IMR-90 (cell line): ENCODE measurements around the gene STAT5A. TPM values are rescaled to one million over a fixed set of nuclear protein-coding genes. Genes with fewer than 3 reads are reported as not detected.
A peak's percentile ranks its signal among the peaks of the same experiment; 100 is the strongest.

Experiments
- ATAC-seq: fragments of 200-7000 bp; cut with Tn5 transposase; 2 replicates; pipeline ENCODE4 v1.9.1; 2020; ENCODE audit warnings: low read depth, mild to moderate bottlenecking, moderate library complexity
- BruUV-seq: library from RNA; stranded (reverse); fragments of 400-500 nt; replicated peaks from 2 replicates; lab custom pipeline; 2021; lab: Mats Ljungman, UMichigan
- CTCF ChIA-PET: fragments of 300-600 bp; formaldehyde crosslinking; extraction: SDS; loops from one replicate; lab custom pipeline; 2021; ENCODE audit warnings: antibody characterized with exemption; lab: Yijun Ruan, JAX
- POLR2A ChIA-PET: fragments of 300-600 bp; sonication (Branson Sonifier 250); formaldehyde crosslinking; loops from one replicate; lab custom pipeline; 2022; ENCODE audit warnings: antibody characterized with exemption; ENCODE audit not compliant: unreplicated experiment; lab: Charles Lee
- DNase-seq: peaks from one replicate; pipeline ENCODE4 v3.0.0; 2013
- H2AFZ ChIP-seq: replicated peaks from 2 replicates; pipeline ENCODE3; 2013; ENCODE audit warnings: low read length, mild to moderate bottlenecking; ENCODE audit not compliant: poor library complexity
- H2AK5ac ChIP-seq: 2 replicates; pipeline ENCODE4 v1.6.1; 2013; ENCODE audit warnings: low read depth, low read length, inconsistent platforms
- H2AK9ac ChIP-seq: replicated peaks from 2 replicates; pipeline ENCODE3; 2013; ENCODE audit warnings: mild to moderate bottlenecking, low read depth, low read length, moderate library complexity; ENCODE audit not compliant: poor library complexity
- H2BK120ac ChIP-seq: 2 replicates; pipeline ENCODE4 v1.6.1; 2013; ENCODE audit warnings: low read depth, low read length, inconsistent platforms
- H2BK15ac ChIP-seq: 3 replicates; pipeline ENCODE4 v1.6.1; 2013; ENCODE audit warnings: low read depth, low read length, inconsistent platforms
- H2BK20ac ChIP-seq: 2 replicates; pipeline ENCODE4 v1.6.1; 2013; ENCODE audit warnings: low read depth, mild to moderate bottlenecking, inconsistent platforms, low read length, moderate library complexity
- H2BK5ac ChIP-seq: 2 replicates; pipeline ENCODE4 v1.6.1; 2013; ENCODE audit warnings: mild to moderate bottlenecking, low read depth, low read length, inconsistent platforms; ENCODE audit not compliant: poor library complexity, severe bottlenecking
- H3K14ac ChIP-seq: replicated peaks from 2 replicates; pipeline ENCODE4 v1.6.1; 2013; ENCODE audit warnings: low read depth, low read length, inconsistent platforms
- H3K18ac ChIP-seq: 2 replicates; pipeline ENCODE4 v1.6.1; 2013; ENCODE audit warnings: low read depth, low read length, control low read depth
- H3K23ac ChIP-seq: 2 replicates; pipeline ENCODE4 v1.6.1; 2013; ENCODE audit warnings: low read depth, low read length, inconsistent platforms
- H3K27ac ChIP-seq: 2 replicates; pipeline ENCODE4 v1.5.1; 2013; ENCODE audit warnings: mild to moderate bottlenecking, control low read depth, low read length; ENCODE audit not compliant: insufficient read depth
- H3K27me3 ChIP-seq: 2 replicates; pipeline ENCODE4 v1.6.1; 2013; ENCODE audit warnings: low read length; ENCODE audit not compliant: control insufficient read depth, insufficient read depth
- H3K36me3 ChIP-seq: 2 replicates; pipeline ENCODE4 v1.6.1; 2013; ENCODE audit warnings: low read length, mixed read lengths; ENCODE audit not compliant: control insufficient read depth, insufficient read depth
- H3K4ac ChIP-seq: 2 replicates; pipeline ENCODE4 v1.6.1; 2013; ENCODE audit warnings: low read depth, low read length, inconsistent platforms
- H3K4me1 ChIP-seq: 2 replicates; pipeline ENCODE4 v1.6.1; 2013; ENCODE audit warnings: low read length, mixed read lengths; ENCODE audit not compliant: control insufficient read depth, insufficient read depth
- H3K4me2 ChIP-seq: 2 replicates; pipeline ENCODE4 v1.6.1; 2013; ENCODE audit warnings: low read depth, mild to moderate bottlenecking, control low read depth, low read length, moderate library complexity
- H3K4me3 ChIP-seq: 2 replicates; pipeline ENCODE4 v1.5.1; 2013; ENCODE audit warnings: low read depth, mild to moderate bottlenecking, control low read depth, low read length, moderate library complexity; ENCODE audit not compliant: insufficient read depth
- H3K56ac ChIP-seq: 2 replicates; pipeline ENCODE4 v1.6.1; 2013; ENCODE audit warnings: low read length, inconsistent platforms; ENCODE audit not compliant: insufficient read depth; ENCODE audit errors: extremely low read depth
- H3K79me1 ChIP-seq, 2 experiments: 2 replicates each; pipeline ENCODE4 v1.6.1; 2013; ENCODE audit warnings: low read length in 2 of 2, inconsistent platforms in 1 of 2, low read depth in 1 of 2
- H3K9ac ChIP-seq: 2 replicates; pipeline ENCODE4 v1.6.1; 2013; ENCODE audit warnings: low read depth, low read length, control low read depth
- H3K9me1 ChIP-seq: 2 replicates; pipeline ENCODE4 v1.6.1; 2013; ENCODE audit warnings: low read length, inconsistent platforms; ENCODE audit not compliant: insufficient read depth
- H3K9me3 ChIP-seq: 2 replicates; pipeline ENCODE4 v1.6.1; 2013; ENCODE audit warnings: low read length; ENCODE audit not compliant: control insufficient read depth, insufficient read depth
- H4K20me1 ChIP-seq: 2 replicates; pipeline ENCODE4 v1.6.1; 2013; ENCODE audit warnings: low read length, inconsistent platforms; ENCODE audit not compliant: insufficient read depth
- H4K5ac ChIP-seq: 2 replicates; pipeline ENCODE4 v1.6.1; 2013; ENCODE audit warnings: mild to moderate bottlenecking, low read depth, low read length, control low read depth
- H4K8ac ChIP-seq, 2 experiments: 2 replicates each; pipeline ENCODE4 v1.6.1; 2013; ENCODE audit warnings: low read depth in 2 of 2, low read length in 2 of 2, control low read depth in 1 of 2, inconsistent platforms in 1 of 2
- H4K91ac ChIP-seq: 2 replicates; pipeline ENCODE4 v1.6.1; 2013; ENCODE audit warnings: low read depth, low read length, inconsistent platforms; ENCODE audit not compliant: insufficient read depth
- MAZ ChIP-seq: IDR thresholded peaks from 2 replicates; pipeline ENCODE4 v1.6.1; 2012; ENCODE audit warnings: low read depth, mild to moderate bottlenecking, low read length, improper control_type of control experiment, moderate library complexity, borderline replicate concordance
- POLR2A ChIP-seq: IDR thresholded peaks from 2 replicates; pipeline ENCODE4 v1.6.1; 2012; ENCODE audit warnings: mild to moderate bottlenecking, low read depth, low read length
- RAD21 ChIP-seq: IDR thresholded peaks from 2 replicates; pipeline ENCODE4 v1.6.1; 2012; ENCODE audit warnings: low read length, improper control_type of control experiment
- RFX5 ChIP-seq: IDR thresholded peaks from 2 replicates; pipeline ENCODE4 v1.8.0; 2012; ENCODE audit warnings: low read depth, mild to moderate bottlenecking, low read length, moderate library complexity
- SMC3 ChIP-seq: fragments of 150-350 bp; IDR thresholded peaks from 2 replicates; pipeline ENCODE4 v1.6.1; 2016; ENCODE audit warnings: low read depth, mild to moderate bottlenecking, antibody characterized with exemption, low read length, moderate library complexity
- WGBS, 2 experiments: methylation state at CpG; one replicate each; pipeline versions ENCODE4 v1.1.5 to v1.1.7; 2013; ENCODE audit warnings: missing lambda C conversion rate in 2 of 2; ENCODE audit not compliant: insufficient read length in 1 of 2; ENCODE audit errors: extremely low coverage in 2 of 2; 5-methylcytosine and 5-hydroxymethylcytosine counted together
- dilution Hi-C: fragments of 300-500 bp; cut with HindIII; formaldehyde crosslinking; loops from one replicate; pipeline ENCODE4 v1.14.3; 2018; ENCODE audit warnings: low sequenced_read_pairs; ENCODE audit not compliant: unreplicated experiment
- in situ Hi-C: fragments of 300-500 bp; cut with MboI; formaldehyde crosslinking; loops from 3 replicates; pipeline ENCODE4 v1.14.3; 2019; ENCODE audit warnings: low sequenced_read_pairs, inconsistent platforms, mixed read lengths
- intact Hi-C: fragments of 100-400 bp; cut with micrococcal nuclease; formaldehyde crosslinking; loops from 2 replicates; pipeline ENCODE4 v1.10.0; 2022
- polyA plus RNA-seq, 3 experiments: library from polyadenylated mRNA; depleted of rRNA; stranded (reverse); fragments of >200 nt; gene quantifications; 2 replicates each; pipeline ENCODE4 v1.2.3, GENCODE V29; 2012; ENCODE audit warnings: low replicate concordance in 1 of 3
- total RNA-seq: library from RNA; depleted of rRNA; stranded (reverse); fragments of >200 nt; gene quantifications from 2 replicates; pipeline ENCODE4 v1.2.3, GENCODE V29; 2012
- TF ChIP-seq, protein P1 (sequence below): conservative IDR thresholded peaks from 2 replicates; pipeline ENCODE4 v1.5.1; 2012; ENCODE audit warnings: mild to moderate bottlenecking, low read depth, low read length, improper control_type of control experiment

The STAT5A gene
- total and polyA plus RNA-seq, 2 of the 4 experiments (the other 2 are of a cell fraction), result 1.3 to 1.4 TPM

- ATAC-seq (peak; percentile 82), DNase-seq (peak; percentile 81)
- H3K9me1 ChIP-seq, result no peaks in the 10 kb centered on the region
- no peak overlapping the region for H4K91ac ChIP-seq
- peaks cover 11% of the 10 kb centered on the region for H3K4me1 ChIP-seq
- H3K27me3 ChIP-seq, result no peaks in the 10 kb centered on the region
- ChIA-PET CTCF (interaction anchor here (0.6 to 1.5 kb wide), 5 partner anchors 13 to 144 kb away, joined by 3 to 4 read pairs (median 3); no protein-coding TSS in a partner anchor), POLR2A (interaction anchor here (0.5 to 0.6 kb wide), 2 partner anchors 208 to 324 kb away, joined by 3 to 4 read pairs; no protein-coding TSS in a partner anchor)
- no peak overlapping the region for H2BK120ac ChIP-seq
- no peak overlapping the region for H3K4me3 ChIP-seq
- peak; percentile 62 for TF ChIP-seq SMC3
- TF ChIP-seq, protein P1, sequence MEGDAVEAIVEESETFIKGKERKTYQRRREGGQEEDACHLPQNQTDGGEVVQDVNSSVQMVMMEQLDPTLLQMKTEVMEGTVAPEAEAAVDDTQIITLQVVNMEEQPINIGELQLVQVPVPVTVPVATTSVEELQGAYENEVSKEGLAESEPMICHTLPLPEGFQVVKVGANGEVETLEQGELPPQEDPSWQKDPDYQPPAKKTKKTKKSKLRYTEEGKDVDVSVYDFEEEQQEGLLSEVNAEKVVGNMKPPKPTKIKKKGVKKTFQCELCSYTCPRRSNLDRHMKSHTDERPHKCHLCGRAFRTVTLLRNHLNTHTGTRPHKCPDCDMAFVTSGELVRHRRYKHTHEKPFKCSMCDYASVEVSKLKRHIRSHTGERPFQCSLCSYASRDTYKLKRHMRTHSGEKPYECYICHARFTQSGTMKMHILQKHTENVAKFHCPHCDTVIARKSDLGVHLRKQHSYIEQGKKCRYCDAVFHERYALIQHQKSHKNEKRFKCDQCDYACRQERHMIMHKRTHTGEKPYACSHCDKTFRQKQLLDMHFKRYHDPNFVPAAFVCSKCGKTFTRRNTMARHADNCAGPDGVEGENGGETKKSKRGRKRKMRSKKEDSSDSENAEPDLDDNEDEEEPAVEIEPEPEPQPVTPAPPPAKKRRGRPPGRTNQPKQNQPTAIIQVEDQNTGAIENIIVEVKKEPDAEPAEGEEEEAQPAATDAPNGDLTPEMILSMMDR, result peak; percentile 70
- peak; percentile 75 for TF ChIP-seq RAD21
- peak; percentile 24; the same call in 1 of the 2 replicates for TF ChIP-seq MAZ
- no peak for TF ChIP-seq RFX5
- no peak for TF ChIP-seq POLR2A
- H3K79me1 ChIP-seq, result peaks cover 0 to 16% of the 10 kb centered on the region in 2 experiments; a peak in 2 of 4 replicates
- no peak overlapping the region for H2BK20ac ChIP-seq
- no peak overlapping the region for H3K27ac ChIP-seq
- no peak overlapping the region for H2BK15ac ChIP-seq
- H2AFZ ChIP-seq, result peak overlapping the region; percentile 73
- no TSS peak for BruUV-seq
- H4K8ac ChIP-seq, result peak overlapping the region in 1 of 2 experiments; percentile 13; a peak in 1 of 4 replicates
- H4K20me1 ChIP-seq, result no peaks in the 10 kb centered on the region
- H2AK9ac ChIP-seq, result peak overlapping the region; percentile 48
- H3K9me3 ChIP-seq, result no peaks in the 10 kb centered on the region
- H3K23ac ChIP-seq, result no peak overlapping the region
- intact Hi-C loops (no loop called here), in situ Hi-C loops (no loop called here), dilution Hi-C loops (no loop called here)
- no peak overlapping the region for H3K18ac ChIP-seq
- peaks cover 42% of the 10 kb centered on the region for H3K36me3 ChIP-seq
- no peak overlapping the region for H4K5ac ChIP-seq
- no peak overlapping the region for H3K9ac ChIP-seq
- 6% methylated on average over 4 of the region's 54 CpGs; no CpG with 5 or more reads in 1 of the 2 experiments for WGBS, 2 experiments
- H2BK5ac ChIP-seq, result peak overlapping the region; percentile 10
- H2AK5ac ChIP-seq, result no peak overlapping the region; the same call in 1 of the 2 replicates
- H3K14ac ChIP-seq, result no peak overlapping the region
- H3K4me2 ChIP-seq, result no peak overlapping the region
- peak overlapping the region; percentile 24; the same call in 1 of the 2 replicates for H3K4ac ChIP-seq
- H3K56ac ChIP-seq, result no peak overlapping the region
These were observed 24.2 kb downstream of the STAT5A start for GRCh38 chr17:42312285-42313130.
